ENCODE data around the gene ARSH. TPM values are rescaled to one million over a fixed set of nuclear protein-coding genes. Genes with fewer than 3 reads are reported as not detected.
"Not testable (repeated sequence)": the region's sequence is repeated elsewhere in the genome, so short reads cannot be mapped to it uniquely, and the experiment has no call there.

The ARSH gene
- total RNA-seq, 2 donors from 2014 or later = not detected

- H3K36me3 ChIP-seq = no peaks in the 10 kb centered on the region
- WGBS = 85% methylated on average over 3 of the region's 3 CpGs
- no peak for TF ChIP-seq POLR2A (IDR thresholded peaks at IDR 0.05)
- TF ChIP-seq POLR2AphosphoS5 (IDR thresholded peaks at IDR 0.05) = no peak
- TF ChIP-seq, protein P1, sequence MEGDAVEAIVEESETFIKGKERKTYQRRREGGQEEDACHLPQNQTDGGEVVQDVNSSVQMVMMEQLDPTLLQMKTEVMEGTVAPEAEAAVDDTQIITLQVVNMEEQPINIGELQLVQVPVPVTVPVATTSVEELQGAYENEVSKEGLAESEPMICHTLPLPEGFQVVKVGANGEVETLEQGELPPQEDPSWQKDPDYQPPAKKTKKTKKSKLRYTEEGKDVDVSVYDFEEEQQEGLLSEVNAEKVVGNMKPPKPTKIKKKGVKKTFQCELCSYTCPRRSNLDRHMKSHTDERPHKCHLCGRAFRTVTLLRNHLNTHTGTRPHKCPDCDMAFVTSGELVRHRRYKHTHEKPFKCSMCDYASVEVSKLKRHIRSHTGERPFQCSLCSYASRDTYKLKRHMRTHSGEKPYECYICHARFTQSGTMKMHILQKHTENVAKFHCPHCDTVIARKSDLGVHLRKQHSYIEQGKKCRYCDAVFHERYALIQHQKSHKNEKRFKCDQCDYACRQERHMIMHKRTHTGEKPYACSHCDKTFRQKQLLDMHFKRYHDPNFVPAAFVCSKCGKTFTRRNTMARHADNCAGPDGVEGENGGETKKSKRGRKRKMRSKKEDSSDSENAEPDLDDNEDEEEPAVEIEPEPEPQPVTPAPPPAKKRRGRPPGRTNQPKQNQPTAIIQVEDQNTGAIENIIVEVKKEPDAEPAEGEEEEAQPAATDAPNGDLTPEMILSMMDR (IDR thresholded peaks at IDR 0.05) = no peak
- no peak overlapping the region for H3K4me3 ChIP-seq
- H3K27ac ChIP-seq = no peak overlapping the region
- H3K4me1 ChIP-seq (replicated peaks) = no peaks in the 10 kb centered on the region
- intact Hi-C loops (cut with DNase I) = no loop called here
- no peak for DNase-seq (ENCODE audit: low spot score)
- H3K27me3 ChIP-seq (replicated peaks; ENCODE audit: insufficient read depth) = no peaks in the 10 kb centered on the region
- H3K9me3 ChIP-seq = no peaks in the 10 kb centered on the region
Observed at GRCh38 chrX:3037218-3037617, 30.9 kb downstream of the ARSH start.

DNA sequence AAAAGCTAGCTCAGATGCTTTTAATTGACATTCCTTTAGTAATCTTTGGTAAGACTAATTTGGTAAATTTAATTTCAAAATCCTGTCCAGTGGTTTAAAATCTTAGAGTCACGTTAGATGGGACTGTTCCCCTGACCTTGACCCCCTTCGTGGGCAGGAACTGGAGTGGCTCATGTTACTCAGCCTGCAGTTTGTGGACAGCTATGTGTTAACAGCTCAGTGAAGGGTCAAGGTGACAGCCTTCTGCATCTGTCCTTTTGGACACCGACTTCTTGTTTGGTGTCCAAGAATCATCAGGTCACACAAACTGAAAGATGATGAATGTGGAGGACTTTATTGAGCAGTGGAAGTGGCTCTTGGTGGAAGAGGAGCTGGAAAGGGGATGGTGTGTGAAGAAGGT lies 37.9 kb downstream of the ARSH start:
- WGBS = 98% methylated on average over 3 of the region's 3 CpGs
- no peaks in the 10 kb centered on the region for H3K36me3 ChIP-seq
- no peaks in the 10 kb centered on the region for H3K27me3 ChIP-seq (replicated peaks; ENCODE audit: insufficient read depth)
- no peaks in the 10 kb centered on the region for H3K9me3 ChIP-seq
- no peaks in the 10 kb centered on the region for H3K4me1 ChIP-seq (replicated peaks)
- no peak overlapping the region for H3K4me3 ChIP-seq
- no peak for DNase-seq (ENCODE audit: low spot score)
- H3K27ac ChIP-seq = no peak overlapping the region
- no peak for TF ChIP-seq POLR2A (IDR thresholded peaks at IDR 0.05)
- TF ChIP-seq, protein P1 (IDR thresholded peaks at IDR 0.05) = no peak
- no peak for TF ChIP-seq POLR2AphosphoS5 (IDR thresholded peaks at IDR 0.05)
- intact Hi-C loops (cut with DNase I) = no loop called here

DNA sequence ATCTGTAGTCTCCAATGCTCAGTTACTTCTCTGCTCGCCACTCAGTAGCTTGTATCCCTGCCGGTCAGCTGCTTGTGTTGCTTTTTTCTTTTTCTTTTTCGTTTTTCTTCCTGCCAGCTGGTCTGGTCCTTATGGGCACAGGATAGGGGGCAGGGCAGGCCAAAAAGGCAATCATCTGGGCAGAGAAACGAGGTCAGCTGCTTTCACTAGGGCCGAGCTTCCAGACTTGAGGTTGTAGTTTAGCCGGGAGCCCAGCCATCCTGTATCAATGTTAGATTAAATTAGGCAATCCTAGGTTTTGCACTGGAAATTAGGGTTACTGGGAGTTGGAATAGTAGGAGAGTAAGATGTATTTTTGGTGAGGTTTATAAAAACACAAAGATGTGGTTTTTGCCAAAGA lies 38.3 kb downstream of the ARSH start:
- WGBS = 93% methylated on average over 6 of the region's 6 CpGs
- H3K9me3 ChIP-seq = no peaks in the 10 kb centered on the region
- H3K36me3 ChIP-seq = no peaks in the 10 kb centered on the region
- intact Hi-C loops (cut with DNase I) = no loop called here
- no peak for TF ChIP-seq POLR2A (IDR thresholded peaks at IDR 0.05)
- DNase-seq (ENCODE audit: low spot score) = no peak
- H3K4me1 ChIP-seq (replicated peaks) = no peaks in the 10 kb centered on the region
- no peak overlapping the region for H3K27ac ChIP-seq
- no peaks in the 10 kb centered on the region for H3K27me3 ChIP-seq (replicated peaks; ENCODE audit: insufficient read depth)
- H3K4me3 ChIP-seq = no peak overlapping the region

GRCh38 chrX:3046253-3047240 lies 40.2 kb downstream of the ARSH start:
- WGBS = 79% methylated on average over 10 of the region's 10 CpGs
- H3K36me3 ChIP-seq = no peaks in the 10 kb centered on the region
- no peak for DNase-seq (ENCODE audit: low spot score)
- no peak overlapping the region for H3K4me3 ChIP-seq
- TF ChIP-seq POLR2A (IDR thresholded peaks at IDR 0.05) (no peak), POLR2AphosphoS5 (IDR thresholded peaks at IDR 0.05) (no peak)
- TF ChIP-seq, protein P1 (IDR thresholded peaks at IDR 0.05) = no peak
- H3K9me3 ChIP-seq = no peaks in the 10 kb centered on the region
- no peak overlapping the region for H3K27ac ChIP-seq
- no peaks in the 10 kb centered on the region for H3K27me3 ChIP-seq (replicated peaks; ENCODE audit: insufficient read depth)
- H3K4me1 ChIP-seq (replicated peaks) = no peaks in the 10 kb centered on the region
- intact Hi-C loops (cut with DNase I) = no loop called here

DNA sequence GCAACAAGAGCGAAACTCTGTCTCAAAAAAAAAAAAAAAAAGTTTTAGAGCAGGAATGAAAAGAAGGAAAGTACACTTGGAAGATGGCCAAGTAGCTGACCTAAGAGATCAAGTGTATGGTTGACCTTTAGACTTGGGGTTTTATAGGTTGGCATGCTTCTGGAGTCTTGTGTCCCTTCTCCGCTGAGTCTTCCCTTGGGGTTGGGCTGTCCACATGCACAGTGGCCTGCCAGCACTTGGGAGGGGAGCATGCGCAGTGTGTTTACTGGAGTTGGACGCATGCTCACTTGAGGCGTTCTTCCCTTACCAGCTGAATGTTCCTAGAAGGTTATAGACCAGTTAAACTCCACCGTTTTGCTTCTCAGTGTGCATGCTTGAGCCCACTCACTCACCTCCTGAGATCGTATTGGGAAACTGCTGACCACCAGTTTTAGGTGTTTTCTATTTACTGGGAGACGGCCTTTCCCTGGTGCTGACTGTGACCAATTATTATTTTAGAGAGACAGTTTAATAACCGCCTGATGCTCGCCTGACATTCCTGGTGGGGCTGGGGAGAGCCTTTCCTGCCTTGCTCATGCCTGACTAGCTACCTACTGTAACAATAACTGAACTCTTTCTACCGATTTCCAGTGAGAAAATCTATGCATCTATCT lies 44.3 kb downstream of the ARSH start:
- WGBS = 89% methylated on average over 6 of the region's 11 CpGs
- DNase-seq (ENCODE audit: low spot score); H3K27ac ChIP-seq; H3K4me3 ChIP-seq; H3K36me3 ChIP-seq; H3K27me3 ChIP-seq (replicated peaks; ENCODE audit: insufficient read depth); intact Hi-C loops (cut with DNase I); H3K4me1 ChIP-seq (replicated peaks); H3K9me3 ChIP-seq: not testable (repeated sequence)
